Endodermal cell (in vitro differentiated cells): ENCODE results near the gene CREB3. TPM values are rescaled to one million over a fixed set of nuclear protein-coding genes. Genes with fewer than 3 reads are reported as not detected.

Experiments used
- DNase-seq: peaks from one replicate; pipeline ENCODE4 v3.0.0-alpha.2; 2017
- H3K27ac ChIP-seq: 2 replicates; pipeline ENCODE4 v1.5.1; 2013; ENCODE audit warnings: mild to moderate bottlenecking, low read depth, low read length, moderate library complexity
- H3K27me3 ChIP-seq: 2 replicates; pipeline ENCODE4 v1.6.1; 2013; ENCODE audit warnings: mild to moderate bottlenecking, low read length, moderate library complexity; ENCODE audit not compliant: insufficient read depth, control insufficient read depth, poor library complexity, severe bottlenecking
- H3K36me3 ChIP-seq: 2 replicates; pipeline ENCODE4 v1.7.0; 2013; ENCODE audit warnings: mild to moderate bottlenecking, low read length, moderate library complexity; ENCODE audit not compliant: control insufficient read depth, insufficient read depth
- H3K4me1 ChIP-seq: one replicate; pipeline ENCODE4 v1.7.0; 2013; ENCODE audit warnings: low read length; ENCODE audit not compliant: control insufficient read depth, insufficient read depth
- H3K4me3 ChIP-seq: 2 replicates; pipeline ENCODE4 v1.5.1; 2013; ENCODE audit warnings: mild to moderate bottlenecking, low read length, moderate library complexity
- H3K9ac ChIP-seq: 2 replicates; pipeline ENCODE4 v1.6.1; 2013; ENCODE audit warnings: mild to moderate bottlenecking, low read length, moderate library complexity; ENCODE audit not compliant: poor library complexity, severe bottlenecking; ENCODE audit errors: extremely low read depth
- H3K9me3 ChIP-seq: 2 replicates; pipeline ENCODE4 v1.6.1; 2013; ENCODE audit warnings: mild to moderate bottlenecking, low read length, moderate library complexity; ENCODE audit not compliant: control insufficient read depth
- H3K27ac Mint-ChIP-seq: 2 replicates; pipeline ENCODE4 v1.8.0; 2020; ENCODE audit warnings: mixed read lengths
- H3K27me3 Mint-ChIP-seq: 2 replicates; pipeline ENCODE4 v1.8.0; 2021; ENCODE audit warnings: mild to moderate bottlenecking, mixed read lengths; ENCODE audit not compliant: insufficient read depth
- H3K36me3 Mint-ChIP-seq: 2 replicates; pipeline ENCODE4 v1.8.0; 2020; ENCODE audit warnings: low read depth, mixed read lengths
- H3K4me1 Mint-ChIP-seq: 2 replicates; pipeline ENCODE4 v1.8.0; 2020; ENCODE audit warnings: mixed read lengths
- H3K4me3 Mint-ChIP-seq: 2 replicates; pipeline ENCODE4 v1.8.0; 2020; ENCODE audit warnings: mild to moderate bottlenecking, moderate library complexity, mixed read lengths
- H3K9me3 Mint-ChIP-seq: 2 replicates; pipeline ENCODE4 v1.8.0; 2020; ENCODE audit warnings: mild to moderate bottlenecking, mixed read lengths
- CTCF ChIP-seq: fragments of 200-600 bp; sonication (generic); conservative IDR thresholded peaks from 2 replicates; pipeline ENCODE4 v1.5.0; 2021; ENCODE audit warnings: antibody characterized with exemption, mild to moderate bottlenecking
- WGBS, 2 experiments: methylation state at CpG; one replicate each; pipeline versions ENCODE4 v1.1.5 to v1.1.7; 2013; ENCODE audit warnings: missing lambda C conversion rate in 2 of 2, mixed read lengths in 1 of 2; ENCODE audit not compliant: insufficient coverage in 1 of 2, insufficient read length in 1 of 2; 5-methylcytosine and 5-hydroxymethylcytosine counted together
- total RNA-seq, 2 donors: library from RNA; stranded (reverse); fragmentation: NEBNext Ultra II Directional in 1 of 2; extraction: Animal tissue kit (Norgen Biotek cat#: 25700) in 1 of 2; gene quantifications; 2 replicates in 1 of 2; 3 replicates in 1 of 2; pipeline ENCODE4 v1.2.1, GENCODE V29; 2021

Gene CREB3
- total RNA-seq, 2 donors from 2014 or later, result 28.1 to 33.6 TPM

GRCh38 chr9:35723908-35724307 lies 8.6 kb upstream of the CREB3 start:
- no peak for TF ChIP-seq CTCF
- Histone ChIP-seq H3K27ac (no peak overlapping the region), H3K4me3 (no peak overlapping the region), H3K27me3 (no peaks in the 10 kb centered on the region), H3K4me1 (peaks cover 9% of the 10 kb centered on the region), H3K36me3 (peaks cover 72% of the 10 kb centered on the region), H3K9me3 (no peaks in the 10 kb centered on the region), H3K9ac (no peak overlapping the region)
- H3K4me3 Mint-ChIP-seq, result no peak overlapping the region
- no peaks in the 10 kb centered on the region for H3K9me3 Mint-ChIP-seq
- no peak for DNase-seq
- H3K4me1 Mint-ChIP-seq, result peaks cover 6% of the 10 kb centered on the region
- H3K36me3 Mint-ChIP-seq, result peaks cover 64% of the 10 kb centered on the region
- no peaks in the 10 kb centered on the region for H3K27me3 Mint-ChIP-seq
- H3K27ac Mint-ChIP-seq, result no peak overlapping the region
- 97 to 100% methylated on average over 4 to 8 of the region's 8 CpGs for WGBS, 2 experiments

- Histone ChIP-seq H3K36me3 (peaks cover 58% of the 10 kb centered on the region), H3K27me3 (no peaks in the 10 kb centered on the region), H3K9me3 (no peaks in the 10 kb centered on the region), H3K27ac (no peak overlapping the region), H3K9ac (no peak overlapping the region), H3K4me3 (no peak overlapping the region), H3K4me1 (peaks cover 13% of the 10 kb centered on the region)
- peak; percentile 34 for TF ChIP-seq CTCF
- H3K27me3 Mint-ChIP-seq, result no peaks in the 10 kb centered on the region
- H3K27ac Mint-ChIP-seq, result no peak overlapping the region
- no peak overlapping the region for H3K4me3 Mint-ChIP-seq
- H3K4me1 Mint-ChIP-seq, result peaks cover 6% of the 10 kb centered on the region
- WGBS, 2 experiments, result 96 to 99% methylated on average over 10 to 11 of the region's 11 CpGs
- H3K9me3 Mint-ChIP-seq, result no peaks in the 10 kb centered on the region
- peaks cover 49% of the 10 kb centered on the region for H3K36me3 Mint-ChIP-seq
- DNase-seq, result no peak
Measured at GRCh38 chr9:35725362-35725761, 7.1 kb upstream of the CREB3 start.

- no peaks in the 10 kb centered on the region for H3K27me3 Mint-ChIP-seq
- DNase-seq, result no peak
- Histone ChIP-seq H3K9ac (peak overlapping the region; percentile 60), H3K9me3 (no peaks in the 10 kb centered on the region), H3K4me3 (peak overlapping the region; percentile 97), H3K36me3 (peaks cover 42% of the 10 kb centered on the region), H3K4me1 (peaks cover 13% of the 10 kb centered on the region), H3K27ac (no peak overlapping the region), H3K27me3 (no peaks in the 10 kb centered on the region)
- no peak overlapping the region for H3K4me3 Mint-ChIP-seq
- H3K4me1 Mint-ChIP-seq, result peaks cover 13% of the 10 kb centered on the region
- 67 to 82% methylated on average over 1 to 3 of the region's 3 CpGs for WGBS, 2 experiments
- H3K27ac Mint-ChIP-seq, result no peak overlapping the region
- H3K36me3 Mint-ChIP-seq, result peaks cover 37% of the 10 kb centered on the region
- no peaks in the 10 kb centered on the region for H3K9me3 Mint-ChIP-seq
- TF ChIP-seq CTCF, result no peak
Measured at GRCh38 chr9:35726931-35727330, 5.5 kb upstream of the CREB3 start.
